GM18511 (cell line): ENCODE results near the gene SHC4.

Source experiments
- ATAC-seq: cut with Tn5 transposase; IDR thresholded peaks from one replicate; pipeline ENCODE4 v1.9.1; 2021; ENCODE audit warnings: mild to moderate bottlenecking, moderate library complexity; ENCODE audit not compliant: unreplicated experiment

SHC4 gene

DNA sequence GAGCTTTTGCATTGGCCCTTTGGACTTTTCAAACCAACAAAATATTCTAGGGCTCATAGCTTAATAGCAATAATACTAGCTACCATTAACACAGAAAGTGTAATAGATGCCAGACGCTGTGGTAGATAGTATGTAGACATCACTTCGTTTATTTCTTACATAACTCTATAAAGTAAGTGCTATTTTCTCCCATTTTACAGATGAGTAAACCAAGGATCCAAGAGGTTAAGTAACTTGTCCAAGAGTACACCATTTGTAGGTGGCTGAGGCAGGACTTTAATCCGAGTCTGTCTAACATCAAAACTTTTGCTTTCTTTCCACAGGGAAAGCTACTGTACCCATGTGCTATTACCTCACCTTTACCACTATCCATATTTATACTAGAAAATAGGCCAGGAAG, 73.8 kb downstream of the SHC4 start:
- ATAC-seq: no peak

DNA sequence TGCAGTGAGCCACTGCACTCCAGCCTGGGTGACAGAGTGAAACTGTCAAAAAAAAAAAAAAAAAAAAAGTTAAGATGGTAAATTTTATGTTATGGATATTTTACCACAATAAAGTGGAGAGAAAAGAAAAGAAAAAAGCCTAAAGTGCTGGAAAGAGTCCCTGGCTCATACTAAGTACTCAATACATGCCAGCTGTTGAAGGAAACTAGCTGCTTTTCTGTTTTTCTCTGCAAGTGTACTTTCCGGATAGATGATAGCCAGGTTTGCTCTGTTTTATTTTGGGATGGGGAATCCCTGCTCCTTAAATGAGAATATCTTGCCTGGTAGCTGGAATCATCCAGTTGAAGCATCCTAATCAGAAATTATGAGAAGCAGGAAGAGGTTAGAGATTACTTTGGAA, 74.9 kb downstream of the SHC4 start:
- ATAC-seq: no peak

DNA sequence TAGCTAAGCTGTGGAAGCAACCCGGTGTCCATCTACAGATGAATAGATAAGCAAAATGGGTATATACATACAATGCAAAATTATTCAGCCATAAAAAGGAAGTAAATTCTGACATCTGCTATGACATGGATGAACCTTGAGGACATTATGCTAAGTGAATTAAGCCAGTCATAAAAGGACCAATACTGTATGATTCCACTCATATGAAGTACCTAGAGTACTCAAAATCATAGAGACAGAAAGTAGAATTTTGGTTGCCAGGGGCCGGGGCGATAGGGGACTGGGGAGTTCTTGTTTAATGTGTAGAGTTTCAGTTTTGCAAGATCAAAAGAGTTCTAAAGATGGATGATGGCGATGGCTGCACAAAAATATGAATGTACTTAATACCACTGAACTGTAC, 75.5 kb downstream of the SHC4 start:
- peak; percentile 45 for ATAC-seq

DNA sequence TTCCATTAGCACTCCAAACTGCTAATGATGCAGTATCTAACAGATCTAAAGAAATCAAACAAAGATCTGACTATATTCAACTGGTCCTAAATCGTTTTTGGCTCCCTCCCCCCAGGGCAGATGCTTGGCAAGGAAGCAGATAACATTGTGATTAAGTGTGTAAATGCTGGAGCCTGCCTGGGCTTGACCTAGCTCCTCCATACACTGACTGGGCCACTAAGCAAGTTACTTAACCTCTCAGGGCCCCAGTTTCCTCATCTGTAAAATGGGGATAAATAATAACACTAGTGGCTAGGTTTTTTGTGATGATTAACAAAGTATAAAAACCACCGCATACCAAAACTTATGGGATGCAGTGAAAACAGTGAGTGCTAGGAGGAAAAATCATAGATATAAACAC, 76.6 kb downstream of the SHC4 start:
- no peak for ATAC-seq

DNA sequence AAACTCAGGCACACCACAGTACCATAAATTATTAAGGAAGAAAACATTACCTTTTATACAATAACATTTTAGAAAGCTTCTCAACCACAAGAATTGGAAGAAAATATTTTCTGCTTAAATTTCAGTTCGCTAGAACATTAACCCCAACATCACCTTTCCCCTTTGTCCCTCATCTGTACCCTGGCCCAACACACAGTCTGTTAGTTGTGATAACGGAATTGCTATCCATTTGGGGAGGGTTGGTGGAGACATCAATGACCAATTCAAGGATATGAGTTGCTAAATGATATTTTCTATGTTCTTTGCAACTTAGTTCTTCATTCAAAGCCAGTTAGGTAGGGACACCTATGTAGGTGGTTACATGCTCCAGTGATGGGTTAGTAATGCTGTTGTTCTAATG, 80.0 kb downstream of the SHC4 start:
- no peak for ATAC-seq

DNA sequence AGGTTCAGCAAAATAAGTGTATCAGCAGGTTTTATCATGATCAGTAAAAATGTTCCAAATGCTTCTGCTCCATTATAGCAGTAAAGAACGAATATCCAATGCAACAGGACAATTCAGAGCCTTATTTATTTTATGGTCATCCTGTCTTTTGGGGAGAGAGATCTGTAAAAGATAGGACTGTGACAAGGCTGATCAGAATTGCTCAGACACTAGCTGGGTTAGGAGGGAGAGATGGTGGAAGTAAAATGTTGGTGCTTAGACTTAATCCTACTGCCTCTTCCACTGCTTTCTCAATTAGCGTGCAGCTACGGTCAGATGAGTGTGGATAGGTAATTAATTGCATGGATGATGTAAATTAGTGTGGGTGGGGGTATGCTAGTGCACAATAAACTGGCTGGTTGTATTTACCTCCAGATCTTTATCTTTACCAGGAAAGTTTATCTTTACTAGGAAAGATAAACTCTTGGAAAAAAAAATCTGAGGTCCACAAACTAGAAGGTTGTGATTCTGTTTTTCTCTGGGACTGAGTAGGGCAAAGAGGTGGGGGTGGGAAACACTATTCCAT, 83.6 kb downstream of the SHC4 start:
- no peak for ATAC-seq

DNA sequence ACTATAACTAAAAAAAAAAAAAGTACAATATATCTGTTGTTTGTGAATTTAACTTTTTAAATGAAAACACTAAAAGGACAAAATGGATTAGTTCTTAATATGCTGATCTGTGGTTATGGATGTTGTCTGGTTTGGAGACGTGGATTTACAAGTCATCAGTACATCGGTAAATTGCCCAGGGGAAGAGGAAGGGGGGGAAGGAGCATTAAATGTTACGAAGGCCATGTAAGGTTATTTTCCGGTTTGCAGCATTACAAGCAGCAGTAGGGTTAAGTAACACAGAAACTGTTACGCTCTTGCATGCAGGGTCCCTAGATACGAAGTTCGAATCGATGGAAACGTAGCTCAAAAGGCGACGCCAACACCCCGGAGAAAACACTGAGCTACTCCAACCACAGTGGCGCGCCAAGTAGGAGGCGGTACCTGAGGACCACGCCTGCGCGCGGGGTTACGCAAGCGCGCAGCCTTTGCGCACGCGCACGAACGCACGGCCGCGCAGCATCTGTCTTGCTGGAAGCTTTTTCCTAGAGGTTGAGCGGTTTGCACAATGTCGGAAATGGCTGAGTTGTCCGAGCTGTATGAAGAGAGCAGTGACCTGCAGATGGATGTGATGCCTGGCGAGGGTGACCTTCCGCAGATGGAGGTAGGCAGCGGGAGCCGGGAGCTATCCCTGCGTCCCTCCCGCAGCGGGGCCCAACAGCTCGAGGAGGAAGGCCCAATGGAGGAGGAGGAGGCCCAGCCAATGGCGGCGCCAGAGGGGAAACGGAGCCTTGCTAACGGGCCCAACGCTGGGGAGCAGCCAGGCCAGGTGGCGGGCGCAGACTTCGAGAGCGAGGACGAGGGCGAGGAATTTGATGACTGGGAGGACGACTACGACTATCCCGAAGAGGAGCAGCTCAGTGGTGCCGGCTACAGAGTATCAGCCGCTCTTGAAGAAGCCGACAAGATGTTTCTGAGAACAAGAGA, 85.8 kb downstream of the SHC4 start, which contains the start of gene EID1:
Gene EID1 (plus strand): TSS at position 505 of the 966 bp plus-strand sequence. CDS start 43 bp downstream, at position 548.
- peak; percentile 94 for ATAC-seq

DNA sequence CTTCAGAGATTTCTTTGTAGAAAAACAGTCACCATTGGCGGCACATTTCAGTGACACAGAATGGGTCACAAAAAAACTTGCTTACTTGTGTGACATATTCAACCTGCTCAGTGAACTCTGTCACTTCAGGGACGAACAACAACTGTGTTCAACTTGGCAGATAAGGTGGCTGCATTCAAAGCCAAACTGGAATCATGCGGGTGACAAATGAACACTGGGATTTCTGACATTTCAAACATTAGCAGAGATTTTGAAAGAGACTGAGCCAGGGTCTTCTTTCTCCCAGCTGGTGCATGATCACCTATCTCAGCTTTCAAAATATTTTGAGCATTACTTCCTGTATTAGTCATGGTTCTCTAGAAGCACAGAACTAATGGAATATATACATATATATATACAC, 87.7 kb downstream of the SHC4 start:
- ATAC-seq: no peak

DNA sequence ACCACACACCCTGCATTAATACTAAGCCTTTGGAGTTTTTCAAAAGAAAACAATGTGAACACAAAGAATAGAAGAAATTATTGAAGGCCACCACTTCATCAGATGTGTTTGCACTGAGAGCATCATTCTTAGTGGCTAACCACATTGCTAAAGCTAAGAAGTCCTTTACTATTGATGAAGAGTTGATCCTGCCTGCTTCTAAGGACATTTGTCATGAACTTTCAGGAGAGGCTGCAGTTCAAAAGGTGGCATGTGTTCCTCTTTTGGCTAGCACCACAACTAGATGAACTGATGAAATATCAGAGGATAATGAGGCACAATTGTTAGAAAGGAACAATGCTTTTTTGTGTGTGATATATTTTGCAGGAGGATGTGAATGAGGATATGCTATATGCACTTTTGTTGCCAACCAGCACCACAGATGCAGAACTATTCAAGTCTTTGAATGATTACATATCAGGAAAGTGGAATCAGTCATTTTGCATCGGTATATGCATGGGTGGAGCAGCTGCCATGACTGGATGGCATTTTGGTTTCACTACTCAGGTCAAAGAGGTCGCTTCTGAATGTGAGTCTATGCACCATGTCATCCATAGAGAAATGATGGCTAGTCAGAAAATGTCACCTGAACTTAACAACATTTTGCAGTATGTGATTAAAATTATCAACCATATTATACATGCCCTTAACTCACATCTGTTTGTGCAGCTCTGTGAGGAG, 88.3 kb downstream of the SHC4 start:
- no peak for ATAC-seq

DNA sequence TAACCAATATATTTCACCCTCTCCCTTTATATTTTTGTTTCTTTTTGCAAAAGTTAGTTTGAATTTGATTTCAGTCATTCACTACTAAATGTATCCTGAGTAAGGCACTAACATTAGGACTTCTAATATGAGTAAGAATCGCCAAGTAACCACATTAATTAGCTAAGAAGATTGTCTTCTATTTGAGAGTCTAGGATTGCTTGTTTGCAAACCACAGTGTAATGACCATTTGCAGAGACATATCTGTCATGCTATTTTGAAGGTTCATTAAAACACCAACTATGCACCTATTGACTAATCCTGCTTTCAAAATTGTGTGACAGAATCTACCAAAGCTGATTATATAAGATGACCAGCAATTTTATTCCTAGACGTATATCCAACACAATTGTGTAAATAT, 91.1 kb downstream of the SHC4 start:
- no peak for ATAC-seq

DNA sequence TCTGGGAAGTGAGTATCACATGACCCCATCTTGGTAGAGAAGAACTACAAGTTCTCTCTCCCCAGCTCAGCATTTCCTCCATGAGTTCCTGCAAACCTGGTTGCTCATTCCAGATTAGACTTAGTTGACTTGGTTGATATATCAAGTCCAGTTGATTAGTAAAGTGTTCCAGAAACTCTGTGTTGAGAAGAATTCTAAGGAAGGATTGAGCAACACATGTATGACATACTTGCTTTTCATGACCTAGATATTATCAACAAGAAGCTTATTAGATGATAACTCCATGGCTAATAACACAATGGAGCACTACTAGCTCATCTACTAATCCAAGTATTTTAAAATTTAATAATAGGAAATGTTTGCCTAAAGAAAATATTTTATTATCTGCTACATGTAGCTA, 92.2 kb downstream of the SHC4 start:
- ATAC-seq: no peak

DNA sequence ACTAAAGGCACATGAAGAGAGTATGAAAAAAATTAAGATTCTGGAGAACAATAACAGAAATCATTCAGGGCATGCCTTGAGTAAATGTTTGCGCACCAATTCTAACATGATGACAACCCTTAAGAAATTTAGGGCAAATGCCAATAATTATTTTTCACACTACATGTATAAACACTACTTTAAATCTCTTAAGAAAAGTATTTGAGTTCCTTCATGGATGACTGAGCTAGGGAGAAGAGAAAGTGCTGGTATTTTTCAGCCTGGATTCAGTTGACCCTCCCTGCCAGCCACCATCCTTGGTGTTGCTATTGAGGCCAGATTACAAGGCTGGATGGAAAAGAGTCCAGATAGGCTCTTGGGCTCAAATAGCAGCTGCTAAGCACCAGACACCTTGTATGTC, 93.8 kb downstream of the SHC4 start:
- ATAC-seq: no peak

DNA sequence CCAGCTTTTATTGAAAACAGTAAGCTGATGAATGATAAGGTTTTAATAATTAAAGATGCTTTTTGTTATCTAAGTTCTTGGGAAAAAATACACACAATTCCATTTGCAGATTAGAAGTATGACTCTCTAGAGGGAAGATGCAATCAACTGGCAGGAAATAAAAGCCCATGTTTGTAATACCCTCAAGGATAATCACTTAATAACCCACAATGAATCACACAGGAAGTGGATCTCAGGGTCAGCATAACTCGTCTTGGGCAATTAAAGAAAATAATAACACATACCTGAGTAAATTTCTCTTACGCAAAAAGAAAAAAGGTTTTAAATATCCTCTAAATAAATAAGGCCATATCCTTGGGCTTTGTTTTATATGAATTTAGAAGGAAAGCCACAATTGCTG, 95.2 kb downstream of the SHC4 start:
- no peak for ATAC-seq

DNA sequence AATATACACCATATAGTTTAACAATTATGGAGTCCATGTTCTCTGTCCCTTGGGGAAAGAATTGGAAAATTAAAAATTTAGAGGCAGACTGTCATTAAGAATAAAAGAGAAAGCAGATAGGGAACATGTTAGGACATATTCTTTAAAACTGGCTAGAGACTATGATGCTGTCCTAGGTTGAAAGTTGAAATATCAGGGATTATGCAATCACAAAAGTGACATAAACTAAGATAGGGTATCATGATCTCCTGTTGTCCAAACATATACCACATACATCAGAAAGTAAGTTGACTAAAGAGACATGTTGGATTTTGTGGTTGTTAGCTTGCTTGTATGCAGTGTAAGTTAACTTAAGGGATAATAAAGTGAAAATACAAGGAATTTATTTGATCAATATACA, 95.7 kb downstream of the SHC4 start:
- ATAC-seq: no peak

DNA sequence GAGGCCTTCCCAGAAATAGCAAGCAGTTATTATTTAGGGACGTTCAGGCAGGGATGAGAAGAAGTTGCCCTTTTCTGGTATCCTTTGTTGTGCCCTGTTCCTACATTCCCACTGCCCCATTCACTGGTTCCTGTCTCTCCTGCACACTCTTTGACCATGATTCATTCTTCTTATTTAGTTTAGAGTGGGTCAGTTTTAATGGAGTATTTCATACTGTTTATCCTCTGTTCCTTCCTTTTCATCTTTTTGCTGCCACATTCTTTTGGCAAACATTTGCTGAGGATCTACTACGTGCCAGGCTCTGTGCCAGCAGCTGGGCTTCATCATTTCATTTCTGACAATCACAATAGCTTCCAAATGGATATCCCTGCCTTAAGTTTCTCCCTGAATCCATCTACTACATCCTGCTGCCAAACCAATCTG, 97.6 kb downstream of the SHC4 start:
- no peak for ATAC-seq

DNA sequence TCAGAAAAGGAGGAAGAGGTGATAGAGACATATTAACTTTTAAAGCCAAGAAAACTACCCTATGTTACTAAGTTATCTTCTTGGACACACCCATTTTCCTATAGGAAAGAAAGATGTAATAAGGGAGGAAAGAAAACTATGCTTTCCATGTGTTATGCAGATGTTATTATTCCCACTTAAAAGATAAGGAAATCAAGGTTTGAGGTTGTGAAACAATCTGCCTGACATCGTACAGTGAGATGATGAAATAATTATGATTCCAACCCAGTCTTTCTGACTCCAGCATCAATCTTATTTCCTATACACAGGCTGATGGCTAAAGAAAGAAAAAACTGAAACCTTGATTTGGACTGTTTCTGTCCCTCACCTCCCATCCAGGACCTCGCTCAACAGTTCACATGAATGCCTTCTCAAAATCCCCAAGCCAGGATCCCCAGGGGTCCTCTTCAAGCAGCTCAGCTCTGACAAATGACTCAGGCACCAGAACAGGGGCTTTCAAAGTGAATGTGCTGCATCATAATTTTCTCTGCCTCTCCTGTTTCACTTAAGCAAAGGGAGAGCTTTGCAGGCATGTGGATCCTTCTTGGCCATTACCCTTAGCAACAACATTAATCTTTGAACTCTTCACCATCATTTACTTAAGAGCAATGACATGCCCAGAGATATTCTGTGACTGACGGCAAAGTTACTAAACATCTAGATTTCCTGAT, 98.2 kb downstream of the SHC4 start:
- no peak for ATAC-seq

DNA sequence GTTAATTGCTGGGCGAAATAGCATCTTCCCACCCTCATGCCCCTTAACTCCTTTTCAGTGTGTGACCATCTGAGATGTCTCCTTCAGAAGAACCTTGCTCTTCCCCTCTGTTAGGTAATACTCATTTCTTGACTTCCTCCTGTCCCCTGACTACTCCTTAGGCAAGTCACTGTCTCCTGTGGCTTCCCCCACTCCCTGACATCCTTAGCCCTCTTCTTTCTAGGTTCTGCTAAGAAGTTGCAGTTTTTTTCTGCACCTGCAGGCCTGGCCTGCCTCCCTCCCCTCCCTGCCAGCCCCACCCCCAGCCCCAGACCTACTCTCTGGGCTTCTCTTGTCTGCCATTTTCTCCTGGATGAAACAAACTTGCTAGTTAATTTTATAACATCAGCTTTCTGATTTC, 101.0 kb downstream of the SHC4 start:
- ATAC-seq: peak; percentile 53

DNA sequence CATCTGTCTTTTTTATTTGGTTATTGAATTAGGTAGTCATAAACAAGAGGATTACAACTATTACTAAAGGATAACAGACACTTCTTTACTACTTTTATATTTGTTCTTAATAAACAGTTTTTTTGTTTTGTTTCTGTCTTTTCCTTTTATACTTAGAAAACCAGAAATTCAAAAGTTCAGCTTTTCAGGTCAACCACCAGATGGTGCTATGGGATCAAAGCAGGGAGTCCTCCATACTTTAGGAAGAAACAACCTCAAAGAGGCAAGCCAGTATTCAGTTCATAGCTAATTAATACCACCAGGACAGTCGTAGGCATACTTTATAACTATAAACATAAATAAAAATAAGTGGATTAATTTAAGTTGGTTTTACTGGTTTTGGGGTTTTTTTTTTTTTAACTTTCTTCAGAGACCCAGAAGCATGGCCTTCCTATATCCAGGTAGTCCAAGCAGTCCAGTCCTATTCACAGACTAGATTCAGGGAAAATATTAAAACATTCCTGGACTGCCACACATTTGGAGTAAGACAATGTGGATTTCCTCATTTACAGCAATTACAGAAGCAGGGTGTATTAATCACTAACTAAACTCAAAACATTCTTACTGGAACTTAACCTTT, 101.8 kb downstream of the SHC4 start:
- peak; percentile 57 for ATAC-seq

DNA sequence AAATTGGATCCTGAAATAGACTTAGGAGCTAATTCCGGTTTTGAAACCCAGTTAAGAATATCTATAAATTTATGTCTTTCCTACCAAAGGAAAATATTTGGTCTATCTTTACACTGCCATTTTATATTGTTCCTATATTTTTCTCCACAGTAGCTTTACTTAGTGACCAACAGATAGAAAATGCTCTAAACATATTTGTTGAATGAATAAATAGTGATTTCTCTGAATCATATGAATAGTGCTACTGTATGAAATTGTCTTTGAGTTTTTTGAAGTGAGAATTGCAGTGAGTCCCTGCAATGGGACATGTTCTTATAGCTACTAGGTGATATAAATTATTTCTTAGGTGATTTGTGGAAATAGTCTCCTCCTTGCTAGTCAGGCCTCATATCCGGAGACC, 104.3 kb downstream of the SHC4 start:
- ATAC-seq: no peak

DNA sequence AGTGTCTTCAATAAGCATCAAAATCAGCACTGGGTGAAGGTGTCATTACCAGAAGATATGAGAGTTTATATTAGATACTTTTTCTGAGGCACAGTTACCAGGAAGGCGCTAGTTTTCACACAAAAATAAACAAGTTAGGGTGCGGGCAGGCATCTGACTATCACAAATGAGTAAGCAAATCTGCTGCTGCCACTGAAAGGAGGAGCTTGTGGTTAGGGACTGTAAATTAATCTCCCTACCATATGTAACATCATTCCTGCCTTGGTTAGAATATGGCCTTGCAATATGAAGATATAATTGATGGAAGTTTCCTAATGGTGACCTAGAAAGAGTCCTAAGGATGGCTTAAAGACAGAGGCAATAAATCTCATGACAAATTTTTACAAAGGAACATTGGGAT, 105.3 kb downstream of the SHC4 start:
- no peak for ATAC-seq

DNA sequence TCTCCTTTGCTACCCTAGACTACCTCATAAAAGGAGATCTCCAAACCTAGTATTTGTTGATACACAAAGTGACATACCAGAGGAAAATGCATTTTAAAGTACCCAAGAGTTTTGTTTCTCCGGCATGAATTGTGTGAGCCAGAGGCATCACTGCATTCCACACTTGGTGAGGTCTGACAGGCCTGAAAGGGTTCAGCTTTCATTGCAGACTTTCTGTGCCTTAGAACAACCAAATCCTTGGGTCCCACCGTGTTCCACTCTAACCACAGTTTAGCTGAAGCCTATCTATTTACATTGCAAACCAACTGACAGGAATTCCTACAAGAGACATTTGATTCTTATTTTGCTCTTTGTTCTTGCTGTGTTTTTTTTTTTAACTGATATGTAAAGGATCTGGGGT, 106.8 kb downstream of the SHC4 start:
- no peak for ATAC-seq
